HG03159 (cell line): Measurements from ENCODE around the gene DNM2.
"Not testable (repeated sequence)": the region's sequence is repeated elsewhere in the genome, so short reads cannot be mapped to it uniquely, and the experiment has no call there.

ENCODE experiments used
- ATAC-seq: cut with Tn5 transposase; IDR thresholded peaks from one replicate; pipeline ENCODE4 v1.9.1; 2021; ENCODE audit warnings: mild to moderate bottlenecking, moderate library complexity; ENCODE audit not compliant: unreplicated experiment

DNM2 gene

DNA sequence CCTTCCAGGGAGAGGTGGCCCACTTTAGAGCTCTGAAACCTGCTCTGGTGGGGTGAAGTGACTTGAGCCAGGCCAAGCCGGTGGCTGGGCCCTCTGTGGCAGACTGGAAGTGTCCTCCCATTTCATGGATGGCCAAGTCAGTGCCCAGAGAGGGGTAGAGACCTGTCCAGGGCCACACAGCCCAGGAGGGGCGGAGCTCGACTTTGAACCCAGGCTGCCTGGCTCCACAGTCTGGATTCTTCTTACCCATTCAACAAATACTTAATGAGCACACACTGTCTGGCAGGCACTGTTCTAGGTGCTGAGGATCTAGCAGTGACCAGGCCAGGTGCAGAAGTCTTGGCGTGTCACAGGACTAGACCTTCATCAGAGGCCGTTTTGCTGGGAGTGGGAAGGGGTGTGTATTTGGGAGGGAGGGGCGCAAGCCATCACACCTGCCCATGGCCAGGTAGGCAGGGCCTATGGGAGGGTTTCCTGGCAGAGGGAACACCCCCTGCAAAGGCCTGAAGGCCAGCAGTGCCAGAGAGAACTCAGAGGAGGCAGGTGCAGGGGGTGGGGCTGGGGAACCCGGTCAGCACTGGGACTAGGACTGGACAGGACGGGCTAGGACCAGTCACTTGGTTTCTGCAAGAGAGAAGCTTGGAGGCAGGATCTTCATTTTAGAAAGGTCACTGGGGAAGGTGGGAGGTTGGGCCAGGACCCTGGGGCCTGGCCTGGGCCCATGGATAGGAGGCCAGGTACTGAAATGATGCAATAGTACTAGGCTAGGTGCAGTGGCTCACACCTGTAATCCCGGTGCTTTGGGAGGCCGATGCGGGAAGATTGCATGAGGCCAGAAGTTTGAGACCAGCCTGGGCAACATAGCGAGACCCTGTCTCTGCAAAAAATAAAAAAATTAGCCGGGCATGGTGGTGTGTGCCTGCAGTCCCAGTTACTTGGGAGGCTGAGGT, 31.8 kb downstream of the DNM2 start:
- no peak for ATAC-seq

DNA sequence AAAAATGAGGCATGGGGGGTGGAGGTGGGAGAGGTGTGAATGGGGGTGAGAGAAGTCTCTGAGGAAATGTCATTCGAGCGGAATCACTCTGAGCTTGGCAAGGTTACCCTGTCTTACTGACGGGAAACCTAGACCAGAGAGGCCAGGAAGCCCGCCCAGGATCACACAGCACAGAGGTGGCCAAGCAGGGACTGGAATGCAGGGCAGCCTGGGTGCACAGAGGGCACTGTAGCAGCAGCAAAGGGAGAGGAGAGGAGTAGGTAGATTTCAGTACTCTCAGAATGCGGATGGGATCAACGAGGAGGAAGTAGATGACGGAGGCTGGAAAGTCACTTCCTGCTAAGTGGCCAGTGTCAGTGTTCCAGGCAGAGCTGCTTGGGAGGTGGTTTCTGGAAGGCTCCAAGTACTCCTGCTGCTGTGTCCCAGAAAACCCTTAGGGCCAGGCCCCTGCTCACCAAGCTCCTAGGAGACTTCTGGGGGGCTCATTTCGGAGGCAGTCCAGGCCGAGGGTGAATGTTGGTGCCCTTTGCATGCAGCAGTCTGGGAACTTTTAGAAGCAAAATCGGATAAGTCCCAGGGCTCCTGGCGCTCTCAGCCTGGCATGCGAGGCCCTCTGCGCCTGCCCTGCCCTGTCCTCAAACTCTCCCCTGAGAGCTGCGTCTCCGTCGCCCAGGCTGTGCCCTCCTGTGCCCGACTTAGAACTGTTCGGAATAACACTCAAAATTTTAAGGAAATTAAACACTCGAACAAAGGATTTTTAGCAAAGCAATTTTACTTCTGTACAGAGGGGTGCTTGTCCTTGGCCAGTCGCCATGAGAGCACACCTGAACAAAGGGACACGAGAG, 33.5 kb downstream of the DNM2 start:
- ATAC-seq = no peak

DNA sequence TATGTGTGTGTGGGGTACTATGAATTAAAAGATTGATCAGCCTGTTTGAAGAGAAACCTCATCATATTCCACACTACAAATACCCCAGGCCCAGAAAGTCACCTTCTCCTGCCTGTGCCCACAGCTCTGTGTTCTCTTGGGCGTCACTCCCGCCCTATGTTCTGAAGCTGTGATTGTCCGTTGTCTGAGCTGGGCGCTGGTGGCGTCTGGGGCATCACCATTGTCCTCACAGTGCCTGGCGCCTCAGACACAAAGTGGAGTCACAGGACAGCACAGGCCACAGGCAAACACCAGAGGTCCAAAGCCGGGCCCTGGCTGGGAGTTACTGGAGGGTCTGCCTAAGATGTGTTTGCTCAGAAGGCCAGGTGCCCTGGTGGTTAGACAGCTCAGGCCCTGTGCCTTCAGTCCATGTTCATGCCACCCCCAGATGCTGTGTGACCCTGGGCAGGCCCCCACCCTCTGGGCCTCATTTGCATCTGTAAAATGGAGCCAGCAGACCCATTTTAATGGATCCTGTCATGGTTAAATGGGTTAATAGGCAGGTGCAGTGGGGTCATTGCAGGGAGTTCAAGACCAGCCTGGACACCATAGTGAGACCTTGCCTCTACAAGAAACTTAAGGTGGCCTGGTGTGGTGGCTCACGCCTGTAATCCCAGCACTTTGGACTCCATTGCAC, 34.5 kb downstream of the DNM2 start:
- no peak for ATAC-seq

DNA sequence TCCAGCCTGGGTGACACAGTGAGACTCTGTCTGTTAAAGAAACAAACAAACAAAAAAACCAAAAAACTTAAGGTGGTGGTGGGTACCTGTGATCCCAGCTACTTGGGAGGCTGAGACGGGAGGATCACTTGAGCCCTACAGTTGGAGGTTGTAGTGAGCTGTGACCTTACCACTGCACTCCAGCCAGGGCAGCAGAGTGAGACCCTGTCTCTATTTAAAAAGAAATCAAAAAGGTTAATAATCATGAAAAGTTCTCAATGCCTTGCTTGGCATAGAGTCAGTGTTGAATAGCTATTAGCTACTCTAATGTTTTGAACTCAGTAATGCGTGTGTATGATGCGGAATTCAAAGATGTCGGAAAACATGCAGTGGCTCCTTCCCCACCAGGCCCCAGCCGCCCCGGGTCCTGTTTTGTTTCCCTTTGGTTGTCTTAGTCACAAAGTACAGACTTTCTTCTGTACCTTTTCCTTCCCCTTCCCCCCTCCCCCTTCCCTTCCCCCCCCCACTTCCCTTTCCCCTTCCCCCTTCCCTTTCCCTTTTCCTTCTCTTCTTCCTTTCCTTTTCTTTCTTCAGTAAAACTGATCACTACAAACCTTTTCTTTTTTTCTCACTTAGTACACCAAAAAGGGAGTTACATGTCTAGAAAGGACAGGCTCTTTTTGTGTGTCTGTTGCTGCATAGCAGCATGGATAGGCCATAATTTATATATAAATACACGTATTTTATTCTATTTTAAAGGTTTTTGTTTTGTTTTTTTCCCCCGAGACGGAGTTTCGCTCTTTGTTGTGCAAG, 35.2 kb downstream of the DNM2 start:
- ATAC-seq = no peak

DNA sequence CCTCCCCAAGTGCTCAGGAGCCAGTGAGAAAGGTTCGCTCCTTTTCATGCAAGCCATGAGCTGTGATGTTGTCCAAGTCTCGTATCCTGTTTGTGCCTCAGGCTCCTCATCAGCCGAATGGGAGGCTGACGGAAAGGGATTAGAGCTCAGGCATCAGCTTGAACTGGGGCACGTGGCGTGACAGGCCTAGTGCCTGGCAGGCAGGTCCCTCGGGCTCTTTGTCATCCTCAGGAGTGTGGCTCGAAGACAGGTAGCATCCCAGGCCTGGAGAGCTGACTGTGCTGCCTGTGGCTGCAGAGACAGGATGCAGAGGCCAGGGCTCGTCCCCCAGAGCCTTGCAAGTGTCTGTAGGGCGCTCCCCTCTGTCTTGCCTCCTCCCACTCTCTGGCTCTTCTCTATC, 38.5 kb downstream of the DNM2 start:
- no peak for ATAC-seq

DNA sequence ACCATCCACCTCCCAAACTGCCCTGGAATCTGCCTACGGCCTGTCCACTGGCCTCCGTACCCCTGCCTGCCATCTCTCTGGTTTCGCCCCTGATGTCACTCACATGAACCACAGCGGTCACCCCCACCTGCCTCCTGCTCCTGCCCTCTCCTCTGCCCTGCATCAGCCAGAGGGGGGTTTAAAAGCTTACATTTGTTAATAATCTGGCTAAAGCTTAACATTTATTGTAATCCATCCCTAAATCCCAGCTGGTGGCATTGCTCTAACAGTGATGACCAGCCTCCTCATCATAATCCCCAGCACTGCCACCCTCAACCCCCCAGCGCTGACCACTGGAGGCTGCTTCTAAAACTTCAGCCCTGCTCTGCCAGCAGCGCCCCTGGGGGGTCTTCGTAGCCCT, 38.9 kb downstream of the DNM2 start:
- no peak for ATAC-seq

DNA sequence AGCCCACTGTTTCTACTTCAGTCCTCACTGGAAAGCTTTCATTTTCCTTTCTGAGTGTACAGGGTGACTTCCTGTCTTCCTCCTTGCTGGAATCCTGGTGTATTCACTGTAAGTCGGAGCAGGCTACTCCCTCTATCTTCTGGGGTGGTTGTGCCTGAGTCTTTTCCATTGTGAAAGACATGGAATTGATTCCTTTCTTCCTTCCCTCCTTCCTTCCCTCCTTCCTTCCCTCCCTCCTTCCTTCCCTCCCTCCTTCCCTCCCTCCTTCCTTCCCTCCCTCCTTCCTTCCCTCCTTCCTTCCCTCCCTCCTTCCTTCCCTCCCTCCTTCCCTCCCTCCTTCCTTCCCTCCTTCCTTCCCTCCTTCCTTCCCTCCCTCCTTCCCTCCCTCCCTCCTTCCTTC, 40.2 kb downstream of the DNM2 start:
- ATAC-seq = not testable (repeated sequence)

DNA sequence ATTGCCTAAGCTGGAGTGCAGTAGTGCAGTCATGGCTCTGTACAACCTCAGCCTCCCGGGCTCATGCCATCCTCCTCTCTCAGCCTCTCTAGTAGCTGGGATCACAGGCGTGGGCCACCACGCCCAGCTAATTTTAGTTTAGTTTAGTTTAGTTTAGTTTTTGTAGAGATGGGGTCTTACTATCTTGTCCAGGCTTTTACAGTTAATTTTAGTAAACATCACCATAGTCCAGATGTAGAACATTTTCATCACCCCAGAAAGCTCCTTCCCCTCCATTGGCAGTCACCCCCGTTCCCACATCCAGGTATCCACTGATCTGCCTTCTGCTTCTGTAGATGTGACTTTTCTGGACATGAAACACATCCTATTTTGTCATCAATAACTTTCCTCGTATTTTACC, 41.1 kb downstream of the DNM2 start:
- ATAC-seq = no peak

DNA sequence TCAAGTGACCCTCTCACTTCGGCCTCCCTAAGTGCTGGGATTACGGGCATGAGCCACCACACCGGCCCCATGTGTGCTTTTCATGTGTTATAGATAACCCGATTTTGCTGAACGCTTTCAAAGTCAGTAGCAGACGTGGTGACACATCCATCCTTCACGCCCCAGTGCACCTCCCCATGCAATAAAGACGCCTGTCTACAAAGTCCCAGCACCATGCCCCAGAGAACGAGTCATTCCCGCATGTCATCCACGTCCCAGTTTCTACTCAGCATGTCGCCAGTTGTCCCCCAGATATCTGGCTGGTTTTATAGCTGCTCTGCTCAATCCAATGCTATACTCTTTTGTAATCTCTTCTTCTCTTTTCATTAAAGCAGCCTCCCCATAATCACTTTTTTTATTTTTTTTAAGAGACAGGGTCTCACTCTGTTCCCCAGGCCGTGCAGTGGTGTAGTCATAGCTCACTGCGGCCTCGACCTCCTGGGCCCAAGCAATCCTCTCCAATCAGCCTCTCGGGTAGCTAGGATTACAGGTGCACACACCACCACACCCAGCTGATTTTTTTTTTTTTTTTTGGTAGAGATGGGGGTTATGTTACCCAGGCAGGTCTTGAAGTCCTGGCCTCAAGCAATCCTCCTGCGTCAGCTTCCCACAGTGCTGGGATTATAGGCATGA, 42.5 kb downstream of the DNM2 start:
- ATAC-seq = no peak

DNA sequence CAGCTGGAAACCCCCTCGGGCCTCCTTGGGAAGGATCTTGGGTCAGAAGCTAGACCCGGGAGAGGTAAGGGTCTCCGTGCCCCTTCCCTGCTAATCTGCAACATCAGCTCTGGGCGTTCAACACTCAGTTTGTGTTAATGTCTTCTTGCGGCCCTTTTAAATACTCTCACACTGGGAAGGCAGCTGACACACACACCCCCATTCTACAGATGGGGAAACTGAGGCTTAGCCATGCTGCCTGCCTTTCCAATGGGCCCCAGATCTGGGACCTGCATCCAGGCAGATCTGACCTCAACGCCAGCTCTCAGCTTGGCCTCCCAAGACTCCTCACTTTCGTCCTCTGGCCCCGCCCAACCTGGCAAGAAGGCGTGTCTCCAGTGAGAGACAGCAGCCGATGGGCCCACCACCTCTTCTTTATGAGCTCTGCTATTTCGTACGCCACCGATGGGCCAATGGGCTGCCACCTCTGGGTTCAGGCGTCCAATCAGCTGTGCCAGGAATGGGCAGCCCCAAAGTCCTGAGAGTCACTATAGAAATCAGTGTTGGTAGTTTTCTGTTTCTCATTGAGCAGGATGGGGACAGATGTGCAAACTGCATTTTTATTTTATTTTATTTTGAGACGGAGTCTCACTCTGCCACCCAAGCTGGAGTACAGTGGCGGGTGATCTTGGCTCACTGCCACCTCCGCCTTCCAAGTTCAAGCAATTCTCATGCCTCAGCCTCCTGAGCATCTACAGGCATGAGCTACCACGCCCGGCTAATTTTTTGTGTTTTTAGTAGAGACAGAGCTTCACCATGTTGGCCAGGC, 43.8 kb downstream of the DNM2 start:
- ATAC-seq = no peak

DNA sequence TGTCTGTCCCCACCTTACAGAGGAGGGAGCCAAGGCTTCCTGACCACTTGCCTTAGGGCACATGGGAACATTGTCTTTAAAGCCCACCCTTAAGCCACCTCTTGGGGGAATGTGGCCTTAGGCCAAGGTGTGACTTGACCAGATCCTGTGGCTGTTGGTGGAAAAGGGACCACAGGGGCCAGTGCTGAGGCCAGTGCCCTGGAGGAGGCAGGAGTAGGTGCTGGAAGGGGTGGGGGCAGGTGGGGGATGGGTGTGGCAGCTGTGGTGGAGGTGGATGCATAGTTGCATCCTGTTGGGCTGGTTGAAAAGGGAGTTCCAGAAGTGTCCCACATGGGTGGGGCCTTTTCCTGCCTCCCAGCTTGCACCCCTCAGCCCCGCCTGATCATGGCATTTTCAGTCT, 44.8 kb downstream of the DNM2 start:
- ATAC-seq = no peak

DNA sequence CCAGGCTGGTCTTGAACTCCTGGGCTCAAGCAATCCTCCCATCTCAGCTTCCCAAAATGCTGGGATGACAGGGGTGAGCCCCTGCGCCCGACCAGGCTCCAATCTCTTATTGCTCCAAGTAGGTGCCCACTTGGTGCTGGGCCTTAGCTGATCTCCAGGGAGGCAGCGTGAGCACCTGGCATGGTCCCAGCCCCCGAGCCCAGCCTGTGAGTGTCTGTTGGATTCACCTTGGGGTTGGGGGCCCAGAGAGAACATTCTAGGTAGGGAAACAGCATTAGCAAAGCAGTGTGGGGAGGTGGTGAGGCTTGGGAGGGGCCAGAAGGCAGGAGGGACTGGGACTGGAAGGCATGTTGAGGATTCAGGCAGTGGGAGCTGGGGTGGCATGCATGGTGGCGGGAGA, 45.5 kb downstream of the DNM2 start:
- no peak for ATAC-seq

DNA sequence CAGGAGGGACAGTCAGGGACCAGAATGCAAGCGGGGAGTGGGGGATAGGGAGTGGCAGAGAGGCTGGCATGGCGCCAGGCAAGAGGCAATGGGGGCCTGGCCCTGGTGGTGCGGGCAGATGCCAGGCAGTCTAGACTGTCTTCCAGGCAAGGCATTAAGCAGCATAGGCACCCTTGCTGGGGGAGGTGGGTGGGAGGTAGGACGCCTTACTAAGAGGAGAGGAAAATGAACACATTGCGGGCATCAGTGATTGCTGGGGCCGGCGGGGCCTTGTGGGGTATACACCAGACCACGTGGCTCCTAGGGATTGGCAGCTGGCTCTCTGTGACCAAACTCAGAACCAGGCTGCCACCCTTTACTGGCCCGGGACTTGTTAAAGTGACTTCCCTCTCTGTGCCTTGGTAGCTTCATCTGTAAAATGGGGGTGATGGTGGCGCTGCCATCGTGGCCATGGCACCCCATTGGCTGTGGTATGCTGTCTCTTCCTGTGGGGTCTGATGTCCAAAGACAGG, 46.0 kb downstream of the DNM2 start:
- ATAC-seq = no peak

DNA sequence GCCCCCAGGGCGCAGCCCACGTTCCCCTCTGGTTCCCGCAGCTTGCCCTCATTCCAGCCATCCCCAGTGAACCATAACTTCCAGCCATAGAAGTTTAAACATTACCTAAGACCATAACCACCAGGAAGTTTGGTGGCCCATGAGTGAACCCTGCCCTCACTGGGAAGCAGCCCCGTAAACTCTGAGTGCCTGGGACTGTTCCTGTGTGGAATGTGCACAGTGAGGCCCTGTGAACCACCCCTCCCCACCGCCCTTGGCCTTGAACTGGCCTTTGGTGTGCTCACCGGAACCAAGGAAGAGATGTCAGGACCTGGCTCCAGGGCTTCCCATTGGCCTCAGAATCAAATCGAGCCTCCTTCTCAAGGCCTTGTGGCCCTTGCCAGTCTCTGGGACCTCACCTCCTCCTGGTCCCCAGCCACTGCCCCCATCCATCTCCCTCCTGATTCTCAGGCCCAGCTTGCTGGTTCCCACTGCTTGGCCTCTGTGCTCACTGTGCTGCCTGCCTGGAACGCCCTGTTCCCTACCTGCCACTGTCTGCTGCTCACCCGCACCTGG, 46.5 kb downstream of the DNM2 start:
- ATAC-seq = no peak

DNA sequence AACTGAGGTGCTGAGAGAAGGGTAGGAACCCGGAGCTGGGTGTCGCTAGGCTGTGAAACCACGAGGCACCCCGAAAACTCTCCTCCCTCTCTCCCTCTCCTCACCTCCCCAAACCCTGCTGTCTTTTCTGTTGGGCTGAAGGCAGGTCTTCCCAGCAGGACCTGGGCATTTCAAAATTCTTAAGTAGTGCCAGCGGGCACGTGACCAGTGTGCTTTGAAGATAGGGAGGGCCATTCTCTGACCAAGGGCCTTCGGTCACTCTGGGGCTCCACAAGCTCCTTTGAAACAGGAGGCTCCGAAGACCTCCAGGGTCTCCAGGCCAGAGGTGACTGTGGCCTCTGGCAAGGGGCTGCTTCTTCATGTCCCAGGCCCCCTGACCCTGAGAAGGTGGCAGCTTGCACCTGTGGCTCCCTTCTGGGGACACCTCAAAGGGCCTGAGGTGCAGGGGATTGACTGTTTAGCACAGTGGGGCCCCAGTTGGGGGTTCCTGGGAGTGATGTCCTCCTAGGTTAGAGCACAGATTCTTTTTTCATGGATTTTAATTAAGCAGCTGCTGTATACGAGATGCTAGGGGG, 48.3 kb downstream of the DNM2 start:
- no peak for ATAC-seq

DNA sequence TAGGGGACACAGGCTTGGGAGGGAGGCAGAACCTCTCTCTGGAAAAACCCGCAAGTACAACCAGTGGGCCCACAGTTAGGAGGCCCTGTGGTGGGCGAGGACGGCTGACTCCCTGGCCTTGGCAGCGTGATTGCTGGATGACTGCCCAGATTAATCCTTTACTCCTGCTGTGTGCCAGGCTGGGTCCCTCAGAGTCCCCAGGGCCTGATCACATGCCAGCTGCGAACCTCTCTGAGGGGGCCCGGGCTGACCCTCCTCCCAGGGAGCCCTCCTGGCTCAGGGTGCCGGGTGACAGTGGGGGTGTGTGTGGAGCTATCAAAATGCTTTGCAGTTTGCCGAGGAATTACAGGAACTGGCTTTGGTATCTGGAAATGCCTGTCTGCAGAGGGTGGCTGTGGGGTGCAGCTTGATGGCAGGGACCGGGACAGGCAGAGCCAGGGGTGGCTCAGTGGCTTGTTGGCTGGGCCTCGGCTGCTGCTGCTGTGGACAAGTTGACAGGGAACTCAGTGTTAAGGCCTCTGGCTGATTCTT, 48.9 kb downstream of the DNM2 start:
- no peak for ATAC-seq

DNA sequence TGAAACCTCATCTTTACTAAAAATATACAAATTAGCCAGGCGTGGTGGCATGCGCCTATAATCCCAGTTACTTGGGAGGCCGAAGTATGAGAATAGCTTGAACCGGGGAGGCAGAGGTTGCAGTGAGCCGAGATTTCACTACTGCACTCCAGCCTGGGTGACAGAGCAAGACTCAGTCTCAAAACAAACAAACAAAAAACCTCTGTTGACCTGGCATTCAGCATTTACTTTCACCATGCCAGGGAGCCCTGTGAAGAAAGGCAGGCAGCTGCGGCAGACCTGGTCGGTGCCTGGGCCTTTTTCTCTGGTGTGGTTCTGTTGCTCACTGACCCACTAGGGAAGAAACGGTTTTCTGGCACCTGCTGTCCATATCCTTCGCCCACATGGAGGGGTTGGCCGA, 49.8 kb downstream of the DNM2 start:
- no peak for ATAC-seq

DNA sequence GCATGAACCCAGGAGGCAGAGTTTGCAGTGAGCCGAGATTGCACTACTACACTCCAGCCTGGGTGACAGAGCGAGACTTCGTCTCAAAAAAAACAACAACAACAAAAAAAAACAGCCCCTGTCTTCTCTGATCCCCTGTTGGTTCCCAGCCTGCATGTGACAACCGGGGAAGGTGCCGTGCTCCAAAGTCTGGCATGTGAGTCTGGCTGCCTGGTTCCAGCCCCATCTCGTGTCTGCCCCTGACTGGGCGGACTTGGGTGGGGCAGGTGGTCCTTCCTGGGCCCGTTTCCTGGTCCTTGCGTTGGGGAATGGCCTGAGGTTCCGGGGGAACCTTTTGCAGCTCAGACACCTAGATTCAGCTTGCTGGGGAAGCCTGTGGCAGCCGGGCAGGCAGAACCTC, 50.5 kb downstream of the DNM2 start:
- no peak for ATAC-seq
